ENCODE data around the gene PPP2R5A. TPM values are rescaled to one million over a fixed set of nuclear protein-coding genes. Genes with fewer than 3 reads are reported as not detected.

The PPP2R5A gene
- total and polyA plus RNA-seq, 8 donors: 61.1 to 127 (median 108) TPM

DNA sequence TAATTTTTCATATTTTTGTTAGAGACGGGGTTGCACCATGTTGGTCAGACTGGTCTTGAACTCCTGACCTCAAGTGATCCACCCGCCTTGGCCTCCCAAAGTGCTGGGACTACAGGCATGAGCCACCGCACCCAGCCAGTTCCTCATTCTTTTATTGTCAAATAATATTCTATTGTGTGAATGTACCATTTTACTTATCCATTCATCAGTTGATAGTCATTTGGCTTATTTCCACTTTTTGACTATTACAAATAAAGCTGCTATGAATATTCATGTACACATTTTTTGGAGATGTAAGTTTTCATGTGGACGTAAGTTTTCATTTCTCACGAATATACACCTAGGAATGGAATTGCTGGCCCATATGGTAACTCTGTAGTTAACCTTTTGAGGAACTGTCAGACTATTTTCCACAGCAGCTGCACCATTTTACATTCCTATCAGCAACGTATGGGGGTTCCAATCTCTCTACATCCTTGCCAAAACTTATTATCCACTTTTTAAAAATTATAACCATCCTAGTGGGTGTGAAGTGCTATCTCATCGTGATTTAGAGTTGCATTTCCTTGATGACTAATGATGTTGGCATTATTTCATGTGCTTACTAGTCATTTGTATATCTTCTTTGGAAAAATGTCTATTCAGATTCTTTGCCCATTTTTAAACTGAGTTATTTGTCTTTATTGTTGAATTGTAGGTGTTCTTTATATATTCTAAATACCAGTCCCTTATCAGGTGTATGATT lies 116.8 kb downstream of the PPP2R5A start:
- H3K4me1 ChIP-seq: peaks cover 0 to 10% of the 10 kb centered on the region in 2 donors
- peaks cover 0 to 25% of the 10 kb centered on the region in 2 donors for H3K36me3 ChIP-seq
- no peak overlapping the region for H3K27ac ChIP-seq
- H3K27me3 ChIP-seq: no peaks in the 10 kb centered on the region
- DNase-seq: no peak
- peaks cover 0 to 13% of the 10 kb centered on the region in 2 donors for H3K9me3 ChIP-seq
- H3K4me3 ChIP-seq: no peak overlapping the region
- intact Hi-C loops (cut with DNase I): no loop called here
- ATAC-seq: no peak
- no peak for TF ChIP-seq CTCF (IDR thresholded peaks at IDR 0.05)

GRCh38 chr1:212402666-212403321 lies 117.6 kb downstream of the PPP2R5A start:
- Histone ChIP-seq H3K36me3 (peaks cover 0 to 32% of the 10 kb centered on the region in 2 donors), H3K9me3 (peaks cover 0 to 6% of the 10 kb centered on the region in 2 donors), H3K4me3 (no peak overlapping the region), H3K4me1 (peaks cover 0 to 10% of the 10 kb centered on the region in 2 donors), H3K27ac (no peak overlapping the region), H3K27me3 (no peaks in the 10 kb centered on the region)
- intact Hi-C loops (cut with DNase I): no loop called here
- no peak for TF ChIP-seq CTCF (IDR thresholded peaks at IDR 0.05)
- no peak for ATAC-seq
- no peak for DNase-seq

GRCh38 chr1:212410231-212410820 lies 125.1 kb downstream of the PPP2R5A start:
- peaks cover 0 to 37% of the 10 kb centered on the region in 2 donors for H3K4me1 ChIP-seq
- DNase-seq (no peak), ATAC-seq (no peak)
- intact Hi-C loops (cut with DNase I): no loop called here
- TF ChIP-seq CTCF (IDR thresholded peaks at IDR 0.05): no peak
- H3K9me3 ChIP-seq: no peaks in the 10 kb centered on the region
- H3K4me3 ChIP-seq: no peak overlapping the region
- no peaks in the 10 kb centered on the region for H3K27me3 ChIP-seq
- H3K36me3 ChIP-seq: peaks cover 0 to 58% of the 10 kb centered on the region in 2 donors
- no peak overlapping the region for H3K27ac ChIP-seq

Other genes starting within 250 kb of the PPP2R5A start
- 10 to 100 TPM; 20.3 to 22.4 TPM for gene INTS7, start 249.9 kb upstream of the PPP2R5A start, total RNA-seq
- 10 to 100 TPM; 18.9 to 28.7 (median 22.1) TPM for gene INTS7, start 249.9 kb upstream of the PPP2R5A start, polyA plus RNA-seq (ENCODE audit: insufficient read length in 6 of 6)
- 10 to 100 TPM in 1 of 2 donors, 1 to 10 TPM in 1; 8.7 to 12.1 TPM for gene DTL, start 249.7 kb upstream of the PPP2R5A start, total RNA-seq
- 10 to 100 TPM; 26.8 to 38.3 (median 29.7) TPM for gene DTL, start 249.7 kb upstream of the PPP2R5A start, polyA plus RNA-seq (ENCODE audit: insufficient read length in 6 of 6)
- 10 to 100 TPM in 1 of 2 donors, 1 to 10 TPM in 1; 7.2 to 11.6 TPM for gene PACC1, start 129.5 kb downstream of the PPP2R5A start, total RNA-seq
- 1 to 10 TPM; 7.2 to 9.5 (median 7.6) TPM for gene PACC1, start 129.5 kb downstream of the PPP2R5A start, polyA plus RNA-seq (ENCODE audit: insufficient read length in 6 of 6)
- 10 to 100 TPM; 45.2 to 47.4 TPM for gene NENF, start 147.5 kb downstream of the PPP2R5A start, total RNA-seq
- 10 to 100 TPM; 43.2 to 54.4 (median 48.2) TPM for gene NENF, start 147.5 kb downstream of the PPP2R5A start, polyA plus RNA-seq (ENCODE audit: insufficient read length in 6 of 6)